Measurements from ENCODE around the gene U2AF1L4. TPM values are rescaled to one million over a fixed set of nuclear protein-coding genes. Genes with fewer than 3 reads are reported as not detected.

The U2AF1L4 gene, protein sequence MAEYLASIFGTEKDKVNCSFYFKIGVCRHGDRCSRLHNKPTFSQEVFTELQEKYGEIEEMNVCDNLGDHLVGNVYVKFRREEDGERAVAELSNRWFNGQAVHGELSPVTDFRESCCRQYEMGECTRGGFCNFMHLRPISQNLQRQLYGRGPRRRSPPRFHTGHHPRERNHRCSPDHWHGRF
- 13.9 TPM for polyA plus RNA-seq (2013, experiment 1 of 2; ENCODE audit: insufficient read length)
- 12.3 TPM for polyA plus RNA-seq (2013, experiment 2 of 2; ENCODE audit: insufficient read length)

DNA sequence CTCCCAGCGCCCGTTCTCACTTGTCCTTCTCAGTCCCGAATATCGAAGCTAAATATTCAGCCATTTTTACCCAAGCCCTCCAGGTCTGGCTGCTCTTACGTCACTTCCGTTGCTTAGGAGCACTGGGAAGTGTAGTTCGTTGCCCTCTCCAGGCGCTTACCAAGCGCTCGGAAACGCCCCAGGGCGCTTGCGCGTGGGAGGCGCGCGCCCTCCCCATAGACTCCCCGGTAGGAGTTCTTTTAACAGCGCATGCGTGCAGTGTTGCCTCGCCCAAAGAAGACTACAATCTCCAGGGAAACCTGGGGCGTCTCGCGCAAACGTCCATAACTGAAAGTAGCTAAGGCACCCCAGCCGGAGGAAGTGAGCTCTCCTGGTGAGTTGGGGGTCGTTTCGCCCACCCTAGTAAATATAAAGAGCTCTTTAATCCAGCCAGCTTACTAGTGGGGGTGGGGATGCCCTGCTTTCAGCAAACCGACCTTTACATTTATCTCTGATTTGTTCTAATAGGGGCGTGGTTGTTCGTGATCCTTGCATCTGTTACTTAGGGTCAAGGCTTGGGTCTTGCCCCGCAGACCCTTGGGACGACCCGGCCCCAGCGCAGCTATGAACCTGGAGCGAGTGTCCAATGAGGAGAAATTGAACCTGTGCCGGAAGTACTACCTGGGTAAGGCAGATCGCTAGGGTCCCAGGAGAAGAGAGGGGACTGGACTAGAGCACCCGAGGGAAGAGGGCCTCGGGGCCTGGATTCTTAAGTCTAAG, at the start of gene U2AF1L4, which contains the start of gene PSENEN:
Gene U2AF1L4 (minus strand): TSS at position 91 of the 759 bp plus-strand sequence. CDS start 27 bp downstream, at position 64.
Gene PSENEN (plus strand): TSS at position 324 of the 759 bp plus-strand sequence. CDS start 280 bp downstream, at position 604.
- peak; percentile 99 for DNase-seq

DNA sequence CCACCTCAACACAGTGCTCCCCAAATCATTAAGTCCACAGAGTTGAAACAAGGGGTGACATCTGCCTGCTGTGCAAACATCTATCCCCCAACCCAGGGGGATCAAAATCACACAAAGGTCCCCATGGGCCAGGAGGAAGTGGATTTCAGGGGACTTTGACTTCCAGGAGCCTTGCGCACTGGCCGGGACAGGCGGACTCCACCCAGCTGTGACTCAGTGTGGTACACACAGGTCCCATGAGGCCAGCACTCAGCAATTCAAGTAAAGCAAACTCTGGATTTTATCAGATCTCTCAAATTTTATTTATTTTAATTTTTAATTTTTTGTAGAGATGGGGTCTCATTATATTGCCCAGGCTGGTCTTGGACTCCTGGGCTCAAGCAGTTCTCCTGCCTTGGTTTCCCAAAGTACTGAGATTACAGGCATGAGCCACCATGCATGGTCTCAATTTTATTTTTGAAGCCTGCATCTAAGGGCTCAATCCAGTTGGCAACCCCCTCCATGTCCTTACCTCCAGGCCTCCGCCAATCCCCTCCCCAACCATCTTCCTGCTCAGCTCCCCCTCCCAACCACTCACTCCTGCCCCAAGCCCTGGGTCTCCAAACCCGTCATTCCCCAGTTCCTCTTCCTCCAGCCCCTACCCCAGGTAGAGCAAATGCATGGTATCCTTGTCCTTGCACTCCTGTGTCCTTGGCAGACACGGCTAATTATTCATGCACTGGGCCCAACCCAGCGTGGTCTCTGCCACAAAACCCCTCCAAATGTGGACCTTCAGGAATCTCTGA, 48.4 kb upstream of the U2AF1L4 start:
- DNase-seq = peak; percentile 27

DNA sequence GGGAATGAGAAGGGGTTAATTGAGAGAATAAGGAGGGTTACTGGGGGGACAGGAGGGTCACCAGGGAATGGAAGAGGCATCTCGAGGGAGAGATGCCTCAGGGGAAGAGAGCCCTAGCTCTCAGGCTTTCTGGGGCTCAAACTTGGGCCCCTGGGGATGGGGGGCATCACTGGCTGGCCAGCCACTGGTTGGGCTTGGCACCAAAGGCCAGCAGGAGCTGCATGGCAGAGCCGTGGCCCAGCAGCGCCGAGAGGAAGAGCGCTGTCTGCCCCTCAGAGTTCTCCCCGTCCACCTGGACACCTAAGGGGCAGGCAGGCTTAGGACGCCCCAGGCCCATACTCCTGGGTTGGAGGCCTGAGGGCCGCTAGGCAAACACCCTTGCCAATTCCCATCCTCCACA, 47.7 kb upstream of the U2AF1L4 start:
- no peak for DNase-seq

DNA sequence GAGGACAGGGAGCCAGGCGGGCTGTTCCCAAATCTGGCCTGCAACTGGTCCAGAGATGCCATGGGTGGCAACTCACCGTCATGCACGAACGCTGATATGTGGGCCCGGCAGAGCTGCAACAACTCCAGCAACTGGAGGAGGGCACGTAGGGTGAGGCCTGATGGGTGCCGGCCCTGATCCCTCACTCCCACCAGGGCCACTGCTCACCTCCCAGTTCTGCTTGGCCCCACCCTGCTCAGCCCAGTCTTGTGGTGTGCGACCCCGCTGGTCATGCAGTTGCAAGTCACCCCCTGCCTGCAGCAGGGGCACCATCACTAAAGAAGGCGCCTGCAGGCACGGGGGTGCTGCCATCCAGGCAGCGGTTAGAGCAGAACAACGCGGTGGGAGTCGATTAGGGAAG, 47.1 kb upstream of the U2AF1L4 start:
- no peak for DNase-seq

DNA sequence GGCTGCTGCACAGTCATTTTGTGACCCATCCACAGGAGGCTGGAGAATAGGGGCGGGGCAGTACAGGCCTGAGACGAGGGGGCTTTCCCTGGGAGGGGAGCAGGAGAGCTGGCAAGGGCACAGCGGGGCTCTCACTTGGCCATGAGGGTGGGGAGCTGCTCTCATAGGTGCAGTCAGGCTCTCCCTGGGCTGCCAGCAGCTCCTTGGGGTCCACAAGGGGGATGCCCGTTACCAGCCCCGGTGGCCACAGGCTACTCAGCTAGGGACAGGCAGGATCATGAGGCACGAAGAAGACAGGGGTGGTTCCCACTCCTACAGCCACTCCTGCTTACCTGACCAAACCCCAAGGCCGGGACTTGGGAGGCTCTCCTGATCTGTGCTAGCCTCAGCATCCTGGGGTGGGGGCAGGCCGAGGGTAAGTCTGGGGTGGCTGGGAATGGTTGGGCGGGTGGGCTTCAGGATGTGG, 46.6 kb upstream of the U2AF1L4 start:
- DNase-seq = no peak

DNA sequence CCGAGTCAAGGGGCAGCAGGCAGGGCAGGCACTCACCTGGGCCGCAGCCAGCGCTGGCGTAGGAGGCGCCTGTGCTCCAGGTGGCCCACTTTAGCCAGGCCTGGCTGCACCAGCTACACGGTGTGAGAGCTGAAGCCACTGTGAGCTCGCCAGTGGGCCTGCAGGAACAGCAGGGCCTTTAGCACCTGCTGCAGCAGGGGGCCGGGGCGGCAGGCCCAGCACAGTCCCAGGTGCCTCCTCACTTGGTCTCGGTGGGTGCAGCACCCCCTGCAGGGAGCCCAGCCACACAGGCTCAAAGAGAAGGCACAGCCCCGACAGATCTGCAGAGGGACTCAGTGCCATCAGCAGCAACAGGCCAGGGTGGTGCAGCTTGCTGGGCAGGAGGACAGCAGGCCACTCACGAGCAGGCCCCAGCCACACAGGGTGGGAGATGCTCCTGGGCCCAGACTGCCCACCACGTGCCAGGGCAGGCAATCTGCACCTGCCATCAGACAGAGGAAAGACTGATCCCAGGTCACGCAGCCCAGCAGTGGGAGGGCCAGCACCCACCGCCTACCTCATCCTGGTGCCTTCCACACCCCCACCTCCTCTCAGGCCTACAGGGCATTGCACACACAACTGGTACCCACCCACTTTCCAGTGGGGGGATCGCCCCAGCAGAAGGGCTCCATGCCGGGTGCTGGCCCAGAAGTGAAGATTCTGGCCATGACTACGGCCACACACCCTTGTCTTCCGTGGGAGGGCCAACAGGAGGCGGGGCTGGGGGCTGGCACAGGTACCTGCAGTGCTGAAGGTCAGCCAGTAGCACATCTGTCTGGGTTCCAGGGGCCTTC, 46.0 kb upstream of the U2AF1L4 start:
- DNase-seq = no peak

DNA sequence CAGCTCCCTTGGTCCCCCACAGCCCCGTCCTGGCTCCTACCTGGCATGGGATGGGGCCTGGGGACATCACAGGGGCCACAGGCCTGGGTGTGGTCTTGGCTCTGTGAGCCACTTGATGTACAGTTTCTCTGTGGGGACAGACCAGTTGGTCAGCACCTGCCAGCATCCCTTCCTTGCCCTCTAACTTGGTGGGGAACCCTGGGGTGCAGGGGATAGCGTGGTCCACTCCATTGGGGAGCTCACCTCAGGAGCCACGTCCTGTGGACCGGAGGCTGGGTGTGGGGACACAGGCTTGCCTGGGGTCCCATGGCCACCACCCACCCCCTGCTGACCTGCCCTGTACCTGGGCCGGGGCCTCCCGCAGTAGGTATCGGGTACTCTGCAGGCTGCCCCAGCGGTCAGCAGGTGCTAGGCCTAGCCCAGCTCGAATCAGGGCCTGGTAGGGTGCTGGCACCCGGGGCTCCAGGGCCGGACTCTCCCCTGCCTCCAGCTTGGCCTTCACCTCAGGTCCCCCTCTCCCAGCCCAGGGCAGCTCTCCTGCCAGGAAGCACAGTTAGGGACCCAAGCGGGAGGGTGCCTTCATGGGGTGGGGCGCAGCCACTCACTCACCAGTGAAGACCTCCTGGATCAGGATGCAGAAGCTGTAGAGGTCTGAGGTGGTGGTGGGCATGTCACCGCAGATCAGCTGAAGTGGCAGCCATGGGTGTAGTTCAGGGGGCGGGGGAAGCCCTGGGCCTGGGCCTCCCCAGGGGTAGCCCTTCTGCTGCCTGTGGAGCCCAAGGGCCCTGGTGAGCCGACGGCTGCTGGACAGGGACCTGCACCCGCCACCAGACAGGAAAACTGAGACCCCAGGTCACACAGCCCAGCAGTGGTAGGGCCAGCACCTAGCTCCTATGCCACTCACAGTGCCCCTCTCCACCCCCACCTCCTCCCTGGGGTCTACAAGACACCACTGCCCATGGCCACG, 45.0 kb upstream of the U2AF1L4 start:
- DNase-seq = no peak

DNA sequence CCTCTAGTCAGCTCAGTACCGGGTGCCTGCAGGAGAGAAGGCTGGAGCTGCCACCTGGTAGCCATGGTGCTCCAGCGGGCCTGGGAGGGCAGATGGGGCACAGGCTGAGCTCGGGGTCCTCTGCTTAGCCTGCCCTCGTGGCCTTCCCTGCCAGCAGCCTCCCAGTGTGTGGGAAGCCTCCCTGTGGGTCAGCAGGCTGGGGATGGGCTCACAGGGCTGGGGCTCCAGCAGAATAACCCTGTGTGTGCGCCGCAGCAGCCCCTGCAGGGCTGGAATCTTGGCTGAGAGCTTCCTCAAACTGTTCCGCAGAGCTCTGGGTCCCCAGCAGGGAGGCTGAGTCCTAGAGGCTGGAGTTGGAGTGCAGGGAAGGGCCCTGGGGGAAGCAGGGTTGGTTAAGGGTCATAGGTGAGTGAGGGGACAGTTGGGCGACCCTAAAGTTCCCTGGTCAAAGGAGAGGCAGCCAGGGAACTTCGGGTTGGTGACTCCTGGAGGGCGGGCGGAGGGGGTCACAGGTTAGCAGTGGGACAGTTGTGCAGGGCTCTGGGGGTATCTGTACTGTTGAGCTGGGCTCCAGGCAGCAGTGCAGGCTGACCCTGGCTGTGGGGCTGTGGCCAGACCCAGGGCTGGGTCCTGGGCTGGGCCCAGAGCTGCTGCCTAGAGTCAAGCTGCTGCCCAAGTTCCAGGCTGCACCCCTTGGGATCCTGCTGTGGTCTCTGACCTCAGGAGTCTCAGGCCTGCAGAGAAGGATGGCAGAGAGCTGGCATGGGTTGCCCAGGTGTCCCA, 44.2 kb upstream of the U2AF1L4 start:
- no peak for DNase-seq

DNA sequence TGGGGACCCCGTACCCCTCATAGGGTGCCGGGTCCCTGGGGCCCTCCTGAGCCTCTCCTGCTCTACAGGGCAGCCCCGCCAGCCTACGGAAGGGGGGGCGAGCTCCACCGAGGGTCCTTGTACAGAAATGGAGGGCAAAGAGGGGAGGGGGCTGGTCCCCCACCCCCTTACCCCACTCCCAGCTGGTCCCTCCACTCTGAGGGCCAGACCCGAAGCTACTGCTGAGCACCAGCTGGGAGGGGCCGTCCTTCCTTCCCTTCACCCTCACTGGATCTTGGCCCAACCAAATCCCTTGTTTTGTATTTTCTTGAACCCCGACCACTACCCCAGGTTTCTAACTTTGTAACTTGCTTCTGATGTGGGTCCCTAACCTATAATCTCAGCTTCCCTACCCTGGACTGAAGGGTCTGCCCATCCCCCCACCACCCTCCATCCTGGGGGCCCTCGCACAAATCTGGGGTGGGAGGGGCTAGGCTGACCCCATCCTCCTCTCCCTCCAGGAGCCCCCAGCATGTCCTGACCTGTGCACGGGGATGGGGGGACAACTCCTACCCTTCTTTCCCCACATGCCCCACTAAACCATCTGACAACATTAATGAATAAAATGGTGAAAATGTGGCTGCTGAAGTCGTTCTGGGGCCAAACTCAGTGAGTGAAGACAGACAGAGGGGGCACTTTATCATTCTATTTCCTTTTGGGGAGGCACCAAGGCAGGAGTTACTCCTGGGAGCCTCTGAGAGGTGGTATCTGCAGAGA, 43.2 kb upstream of the U2AF1L4 start:
- DNase-seq = no peak

DNA sequence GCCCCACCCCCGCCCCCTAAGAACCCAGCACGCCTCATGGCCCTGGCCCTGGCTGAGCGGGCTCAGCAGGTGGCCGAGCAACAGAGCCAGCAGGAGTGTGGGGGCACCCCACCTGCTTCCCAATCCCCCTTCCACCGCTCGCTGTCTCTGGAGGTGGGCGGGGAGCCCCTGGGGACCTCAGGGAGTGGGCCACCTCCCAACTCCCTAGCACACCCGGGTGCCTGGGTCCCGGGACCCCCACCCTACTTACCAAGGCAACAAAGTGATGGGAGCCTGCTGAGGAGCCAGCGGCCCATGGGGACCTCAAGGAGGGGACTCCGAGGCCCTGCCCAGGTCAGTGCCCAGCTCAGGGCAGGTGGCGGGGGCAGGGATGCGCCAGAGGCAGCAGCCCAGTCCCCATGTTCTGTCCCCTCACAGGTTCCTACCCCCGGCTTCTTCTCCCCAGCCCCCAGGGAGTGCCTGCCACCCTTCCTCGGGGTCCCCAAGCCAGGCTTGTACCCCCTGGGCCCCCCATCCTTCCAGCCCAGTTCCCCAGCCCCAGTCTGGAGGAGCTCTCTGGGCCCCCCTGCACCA, 42.1 kb upstream of the U2AF1L4 start:
- DNase-seq = no peak

DNA sequence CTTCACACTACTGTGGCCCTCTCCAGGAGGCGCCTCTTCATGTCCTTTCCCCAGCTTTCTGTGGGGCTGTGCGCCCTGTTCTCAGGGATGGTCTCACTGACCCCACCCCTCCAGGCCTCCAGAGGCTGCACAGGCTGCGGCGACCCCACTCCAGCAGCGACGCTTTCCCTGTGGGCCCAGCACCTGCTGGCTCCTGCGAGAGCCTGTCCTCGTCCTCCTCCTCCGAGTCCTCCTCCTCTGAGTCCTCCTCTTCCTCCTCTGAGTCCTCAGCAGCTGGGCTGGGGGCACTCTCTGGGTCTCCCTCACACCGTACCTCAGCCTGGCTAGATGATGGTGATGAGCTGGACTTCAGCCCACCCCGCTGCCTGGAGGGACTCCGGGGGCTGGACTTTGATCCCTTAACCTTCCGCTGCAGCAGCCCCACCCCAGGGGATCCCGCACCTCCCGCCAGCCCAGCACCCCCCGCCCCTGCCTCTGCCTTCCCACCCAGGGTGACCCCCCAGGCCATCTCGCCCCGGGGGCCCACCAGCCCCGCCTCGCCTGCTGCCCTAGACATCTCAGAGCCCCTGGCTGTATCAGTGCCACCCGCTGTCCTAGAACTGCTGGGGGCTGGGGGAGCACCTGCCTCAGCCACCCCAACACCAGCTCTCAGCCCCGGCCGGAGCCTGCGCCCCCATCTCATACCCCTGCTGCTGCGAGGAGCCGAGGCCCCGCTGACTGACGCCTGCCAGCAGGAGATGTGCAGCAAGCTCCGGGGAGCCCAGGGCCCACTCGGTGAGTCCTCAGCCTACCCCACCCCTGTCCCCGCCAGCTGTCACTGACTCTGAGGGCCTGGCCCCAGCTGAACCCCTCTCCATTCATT, 41.3 kb upstream of the U2AF1L4 start:
- DNase-seq = no peak

DNA sequence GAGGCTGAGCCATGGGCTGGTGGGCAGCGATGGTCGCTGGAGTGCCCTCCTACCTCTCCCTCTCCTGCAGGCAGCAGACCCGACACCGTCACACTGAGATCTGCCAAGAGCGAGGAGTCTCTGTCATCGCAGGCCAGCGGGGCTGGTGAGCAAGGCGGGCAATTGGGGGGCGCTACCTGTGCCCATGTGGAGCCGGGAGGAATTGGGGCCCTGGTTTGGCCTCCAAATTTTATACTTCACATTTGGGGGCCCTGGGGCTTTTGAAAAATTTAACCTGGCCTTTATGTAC, 40.1 kb upstream of the U2AF1L4 start:
- no peak for DNase-seq

DNA sequence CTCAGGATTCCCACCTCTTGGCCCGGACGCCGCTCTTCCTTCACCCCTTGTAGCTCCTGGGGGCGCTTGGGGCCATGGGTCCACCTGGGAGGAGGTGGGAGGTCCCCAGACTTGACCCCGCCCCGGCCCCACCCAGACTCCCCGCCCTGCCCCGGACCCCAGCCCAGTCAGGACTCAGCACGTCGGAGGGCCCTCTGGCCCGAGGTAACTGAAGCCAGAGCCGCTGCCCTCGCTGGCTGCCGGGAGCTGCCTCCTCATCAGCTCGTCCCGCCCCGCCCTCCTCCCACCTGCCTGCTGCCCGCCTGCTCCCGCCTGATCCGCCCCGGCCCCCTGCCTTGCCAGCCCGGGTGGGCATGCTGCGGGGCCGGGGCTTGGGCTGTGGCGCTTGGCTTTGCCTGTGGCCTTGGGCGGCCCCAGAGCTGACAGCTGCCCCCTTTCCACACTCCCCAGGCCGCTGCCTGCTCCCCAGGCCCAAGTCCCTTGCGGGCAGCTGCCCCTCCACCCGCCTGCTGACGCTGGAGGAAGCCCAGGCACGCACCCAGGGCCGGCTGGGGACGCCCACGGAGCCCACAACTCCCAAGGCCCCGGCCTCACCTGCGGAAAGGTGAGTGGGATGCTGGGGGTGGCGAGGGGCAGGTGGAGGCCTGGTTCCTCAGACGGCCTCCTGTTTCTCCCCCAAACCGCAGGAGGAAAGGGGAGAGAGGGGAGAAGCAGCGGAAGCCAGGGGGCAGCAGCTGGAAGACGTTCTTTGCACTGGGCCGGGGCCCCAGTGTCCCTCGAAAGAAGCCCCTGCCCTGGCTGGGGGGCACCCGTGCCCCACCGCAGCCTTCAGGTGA, 39.5 kb upstream of the U2AF1L4 start:
- DNase-seq = no peak

DNA sequence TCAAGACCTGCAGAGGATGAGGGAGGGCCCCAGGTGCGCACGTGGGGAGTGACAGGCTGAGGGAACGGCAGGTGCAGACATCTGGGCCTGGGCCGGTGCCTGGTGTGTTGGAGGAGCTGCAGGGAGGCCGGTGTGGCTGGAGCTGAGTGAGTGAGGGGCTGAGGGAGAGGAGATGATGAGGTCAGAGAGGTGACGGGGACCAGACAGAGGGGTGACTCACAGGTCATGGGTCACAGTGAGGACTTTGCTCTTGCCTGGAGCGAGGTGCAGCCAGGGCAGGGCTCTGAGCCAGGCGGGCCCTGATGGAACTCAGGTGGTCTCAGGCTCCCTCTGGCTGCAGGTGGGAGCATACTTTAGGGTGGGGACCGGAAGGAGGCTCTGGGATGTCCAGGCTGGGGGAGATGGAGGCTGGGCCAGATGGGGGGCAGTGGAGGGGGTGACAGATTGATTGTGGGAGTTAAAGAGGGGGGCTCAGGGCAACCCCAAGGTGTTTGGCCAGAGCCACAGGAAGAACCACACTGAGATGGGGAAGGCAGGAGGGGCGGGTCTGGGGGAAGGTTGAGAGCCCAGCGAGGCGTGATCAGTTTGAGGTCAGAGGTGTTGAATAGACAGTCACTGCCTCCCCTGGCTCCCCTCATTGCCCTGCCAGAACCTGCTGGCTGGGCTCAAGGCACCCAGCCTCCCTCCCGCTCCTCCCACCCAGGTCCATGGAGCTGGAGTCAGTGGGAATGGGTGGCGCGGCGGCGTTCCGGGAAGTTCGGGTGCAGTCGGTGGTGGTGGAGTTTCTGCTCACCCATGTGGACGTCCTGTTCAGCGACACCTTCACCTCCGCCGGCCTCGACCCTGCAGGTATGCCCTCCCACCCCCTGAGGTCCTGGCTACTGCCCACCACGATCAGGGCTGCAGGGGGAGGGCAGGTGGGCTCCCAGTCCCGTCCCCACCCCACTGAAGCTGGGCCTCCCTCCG, 38.5 kb upstream of the U2AF1L4 start:
- DNase-seq = no peak

DNA sequence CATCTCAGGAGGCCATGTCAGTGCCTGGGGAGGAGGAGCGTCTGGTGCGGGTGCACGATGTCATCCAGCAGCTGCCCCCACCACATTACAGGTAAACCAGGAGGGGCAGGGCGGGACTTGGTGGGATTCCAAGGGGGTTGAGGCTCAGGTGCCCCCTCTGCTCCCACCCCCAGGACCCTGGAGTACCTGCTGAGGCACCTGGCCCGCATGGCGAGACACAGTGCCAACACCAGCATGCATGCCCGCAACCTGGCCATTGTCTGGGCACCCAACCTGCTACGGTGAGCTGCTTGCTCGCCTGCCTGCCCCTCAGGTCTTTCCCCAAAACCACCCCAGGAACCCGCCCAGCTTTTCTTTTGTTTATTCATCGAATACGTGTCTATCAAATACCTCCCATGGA, 37.4 kb upstream of the U2AF1L4 start:
- DNase-seq = no peak

DNA sequence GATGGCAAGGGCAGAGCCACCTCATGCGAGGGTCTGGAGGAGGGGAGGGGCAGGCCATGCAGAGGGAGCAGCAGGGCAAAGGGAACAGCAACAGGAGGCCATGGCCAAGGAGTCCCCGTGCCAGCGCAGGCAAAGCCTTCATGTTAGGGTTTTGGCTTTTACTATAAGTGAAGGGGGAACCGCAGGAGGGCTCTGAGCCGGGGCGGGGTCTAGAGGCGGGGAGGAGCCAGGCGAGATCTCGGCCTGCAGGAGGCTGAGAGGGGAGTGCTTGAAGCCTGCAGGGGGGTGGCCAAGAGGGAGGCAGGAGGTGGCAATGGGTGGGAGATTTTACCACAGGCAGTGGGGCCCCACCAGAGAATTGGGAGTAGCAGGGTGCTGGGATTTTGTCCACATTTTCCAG, 36.4 kb upstream of the U2AF1L4 start:
- DNase-seq = no peak
